HG03196 (cell line): ENCODE measurements around the gene CYP8B1.

Experiments
- ATAC-seq: cut with Tn5 transposase; IDR thresholded peaks from one replicate; pipeline ENCODE4 v1.9.1; 2021; ENCODE audit not compliant: unreplicated experiment

CYP8B1 gene, protein sequence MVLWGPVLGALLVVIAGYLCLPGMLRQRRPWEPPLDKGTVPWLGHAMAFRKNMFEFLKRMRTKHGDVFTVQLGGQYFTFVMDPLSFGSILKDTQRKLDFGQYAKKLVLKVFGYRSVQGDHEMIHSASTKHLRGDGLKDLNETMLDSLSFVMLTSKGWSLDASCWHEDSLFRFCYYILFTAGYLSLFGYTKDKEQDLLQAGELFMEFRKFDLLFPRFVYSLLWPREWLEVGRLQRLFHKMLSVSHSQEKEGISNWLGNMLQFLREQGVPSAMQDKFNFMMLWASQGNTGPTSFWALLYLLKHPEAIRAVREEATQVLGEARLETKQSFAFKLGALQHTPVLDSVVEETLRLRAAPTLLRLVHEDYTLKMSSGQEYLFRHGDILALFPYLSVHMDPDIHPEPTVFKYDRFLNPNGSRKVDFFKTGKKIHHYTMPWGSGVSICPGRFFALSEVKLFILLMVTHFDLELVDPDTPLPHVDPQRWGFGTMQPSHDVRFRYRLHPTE

DNA sequence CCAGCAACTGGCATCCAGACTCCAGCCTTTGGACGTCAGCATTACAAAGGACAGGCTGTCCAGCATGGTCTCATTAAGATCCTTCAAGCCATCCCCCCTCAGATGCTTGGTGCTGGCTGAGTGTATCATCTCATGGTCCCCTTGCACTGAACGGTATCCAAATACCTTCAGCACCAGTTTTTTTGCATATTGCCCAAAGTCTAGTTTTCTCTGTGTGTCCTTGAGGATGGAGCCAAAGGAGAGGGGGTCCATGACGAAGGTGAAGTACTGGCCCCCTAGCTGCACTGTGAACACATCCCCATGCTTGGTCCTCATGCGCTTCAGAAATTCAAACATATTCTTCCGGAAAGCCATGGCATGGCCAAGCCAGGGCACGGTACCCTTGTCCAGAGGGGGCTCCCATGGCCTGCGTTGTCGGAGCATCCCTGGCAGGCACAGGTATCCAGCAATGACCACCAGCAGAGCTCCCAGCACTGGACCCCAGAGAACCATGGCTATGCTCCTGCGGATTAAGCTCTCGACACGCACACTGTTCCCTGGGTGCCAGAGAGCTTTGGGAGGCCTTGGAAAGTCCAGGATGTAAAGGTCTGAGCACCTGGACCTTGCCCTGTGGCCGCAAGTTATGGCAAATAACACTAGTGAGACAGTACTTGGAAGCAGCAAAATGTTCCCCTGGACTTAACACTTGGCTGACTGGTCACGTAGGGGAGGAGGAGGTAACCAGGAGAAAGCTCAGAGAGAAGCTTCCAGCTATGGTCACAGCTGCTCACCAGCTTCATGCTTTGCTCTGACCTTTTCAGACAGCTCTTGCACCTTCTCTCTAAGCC, at the start of gene CYP8B1:
Gene CYP8B1, minus strand, starts transcription at position 555 of the 827 bp plus-strand sequence. Its CDS starts 63 bp downstream, at position 492.
- ATAC-seq: no peak

GRCh38 chr3:42923606-42924005, 47.9 kb upstream of the CYP8B1 start:
- no peak for ATAC-seq

- ATAC-seq: no peak
These were observed 39.3 kb upstream of the CYP8B1 start for GRCh38 chr3:42914771-42915515.

- no peak for ATAC-seq
These were observed 35.9 kb upstream of the CYP8B1 start for GRCh38 chr3:42911551-42911950.

DNA sequence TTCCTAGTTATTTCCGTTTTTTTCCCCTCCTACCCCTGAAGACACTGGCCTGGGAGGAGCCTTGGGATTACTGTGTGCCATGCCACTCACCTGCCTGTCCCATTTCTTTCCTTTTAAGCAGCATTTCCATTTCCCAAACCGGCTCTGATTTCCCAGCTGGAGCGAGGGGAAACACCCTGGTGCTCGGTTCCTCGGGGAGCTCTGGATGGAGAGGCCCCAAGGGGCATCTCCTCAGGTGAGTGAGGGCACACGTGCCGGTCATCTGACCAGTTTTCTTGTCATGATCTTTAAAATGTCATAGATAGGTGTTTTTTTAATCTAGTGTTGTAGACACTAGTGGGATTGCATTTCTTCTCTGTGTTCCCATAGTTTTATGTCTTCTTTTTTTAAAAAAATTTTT, 33.0 kb upstream of the CYP8B1 start:
- ATAC-seq: no peak

GRCh38 chr3:42906848-42907183, 31.1 kb upstream of the CYP8B1 start:
- ATAC-seq: no peak

- no peak for ATAC-seq
These were observed 30.6 kb upstream of the CYP8B1 start, which contains the start of gene ZNF662 for GRCh38 chr3:42906070-42906847. ZNF662 (plus strand) TSS chr3:42906142; CDS start chr3:42908115, 1,973 bp downstream.

DNA sequence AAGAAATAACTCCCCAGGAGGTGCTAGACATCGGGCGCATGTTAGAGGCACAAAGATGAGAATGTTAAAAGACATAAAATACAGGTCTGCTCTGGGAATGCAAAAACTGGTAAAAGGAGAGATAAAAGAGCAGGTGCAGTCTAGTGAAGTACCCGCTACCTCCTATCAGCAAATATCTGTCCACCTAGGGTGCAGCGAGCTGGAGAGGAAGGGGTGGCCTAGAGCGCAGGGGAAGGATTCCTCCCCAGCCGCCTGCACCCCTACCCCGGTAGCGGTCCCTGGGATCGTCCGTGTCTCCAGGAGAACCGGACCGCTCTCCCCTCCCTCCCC, 30.0 kb upstream of the CYP8B1 start:
- ATAC-seq: no peak

DNA sequence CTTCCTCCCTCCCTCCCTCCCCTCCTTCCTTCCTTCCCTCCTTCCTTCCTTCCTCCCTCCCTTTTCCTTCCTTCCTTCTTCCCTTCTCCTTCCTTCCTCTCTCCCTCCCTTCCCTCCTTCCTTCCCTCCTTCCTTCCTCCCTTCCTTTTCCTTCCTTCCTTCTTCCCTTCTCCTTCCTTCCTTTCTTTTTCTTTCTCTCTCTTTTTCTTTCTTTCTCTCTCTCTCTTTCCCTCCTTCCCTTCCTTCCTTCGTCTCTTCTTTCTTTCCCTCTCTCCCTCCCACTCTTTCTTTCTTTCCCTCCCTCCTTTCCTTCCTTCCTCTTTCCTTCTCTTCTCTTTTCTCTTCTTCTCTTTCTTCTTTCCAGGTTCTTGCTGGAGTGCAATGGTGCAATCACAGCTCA, 28.4 kb upstream of the CYP8B1 start:
- ATAC-seq: no peak

DNA sequence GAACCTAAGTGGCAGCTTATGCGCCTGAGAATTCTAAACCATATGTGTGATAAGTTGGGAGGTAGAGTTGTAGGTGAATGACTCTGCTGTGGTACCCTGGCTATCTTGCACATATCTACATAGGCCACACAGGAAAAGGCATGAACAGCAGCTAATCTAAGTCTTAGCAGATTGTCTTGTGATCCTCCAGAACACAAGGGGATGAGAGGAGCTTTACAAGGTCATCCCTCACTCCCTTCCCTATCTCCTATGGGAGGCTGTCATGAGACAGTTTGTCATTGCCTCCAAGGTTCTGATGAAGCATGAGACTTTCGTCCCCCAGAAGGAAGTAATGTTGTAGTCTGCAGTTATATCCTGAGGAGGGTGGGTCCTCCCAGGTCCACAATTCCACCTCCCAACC, 26.6 kb upstream of the CYP8B1 start:
- no peak for ATAC-seq

GRCh38 chr3:42901073-42901415, 25.4 kb upstream of the CYP8B1 start:
- no peak for ATAC-seq

- ATAC-seq: no peak
These were observed 24.8 kb upstream of the CYP8B1 start for GRCh38 chr3:42900226-42901072.

GRCh38 chr3:42898896-42899675, 23.4 kb upstream of the CYP8B1 start:
- no peak for ATAC-seq

DNA sequence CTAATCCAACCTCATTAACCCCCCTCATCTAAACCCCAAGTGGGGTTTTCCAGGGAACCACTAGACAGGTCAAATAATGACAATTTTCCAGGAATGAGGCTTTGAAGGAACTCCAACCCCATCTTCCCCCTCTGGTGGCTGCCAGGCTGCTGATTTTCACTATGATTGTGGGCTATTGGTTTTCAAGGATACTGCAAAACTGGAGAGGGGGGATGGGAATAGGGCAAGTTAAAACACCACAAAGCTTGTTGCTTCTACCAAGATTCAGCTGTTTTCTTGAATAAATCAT, 19.8 kb upstream of the CYP8B1 start:
- ATAC-seq: no peak

- ATAC-seq: no peak
These were observed 19.3 kb upstream of the CYP8B1 start for GRCh38 chr3:42894698-42895579.

- no peak for ATAC-seq
These were observed 17.1 kb upstream of the CYP8B1 start for GRCh38 chr3:42892807-42893206.

DNA sequence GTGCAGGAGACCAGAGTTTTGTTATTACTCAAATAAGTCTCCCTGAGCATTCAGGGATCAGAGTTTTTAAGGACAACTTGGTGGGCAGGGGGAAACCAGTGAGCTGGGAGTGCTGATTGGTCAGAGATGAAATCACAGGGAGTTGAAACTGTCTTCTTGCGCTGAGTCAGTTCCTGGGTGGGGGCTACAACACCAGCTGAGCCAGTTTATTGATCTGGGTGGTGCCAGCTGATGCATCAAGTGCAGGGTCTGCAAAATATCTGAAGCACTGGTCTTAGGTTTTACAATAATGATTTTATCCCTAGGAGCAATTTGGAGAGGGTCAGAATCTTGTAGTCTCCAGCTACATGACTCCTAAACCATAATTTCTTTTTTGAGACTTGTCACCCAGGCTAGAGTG, 16.5 kb upstream of the CYP8B1 start:
- no peak for ATAC-seq

GRCh38 chr3:42891042-42891441, 15.4 kb upstream of the CYP8B1 start:
- ATAC-seq: no peak
